Trophoblast cell (in vitro differentiated cells and primary cell): ENCODE measurements around the gene PDZD4.
A peak's percentile ranks its signal among the peaks of the same experiment; 100 is the strongest.

Experiments used
- DNase-seq, 2 donors: peaks; one replicate each; pipeline ENCODE4 v3.0.0-alpha.2; 2016
- H2AFZ ChIP-seq: 2 replicates; pipeline ENCODE4 v1.6.1; 2013; ENCODE audit warnings: low read length, moderate library complexity, mild to moderate bottlenecking; ENCODE audit not compliant: insufficient read depth, poor library complexity
- H2AK5ac ChIP-seq: 2 replicates; pipeline ENCODE4 v1.6.1; 2013; ENCODE audit warnings: mild to moderate bottlenecking, low read length
- H2BK120ac ChIP-seq: 2 replicates; pipeline ENCODE4 v1.6.1; 2013; ENCODE audit warnings: low read length, mild to moderate bottlenecking, moderate library complexity; ENCODE audit not compliant: insufficient read depth, poor library complexity
- H2BK12ac ChIP-seq: 2 replicates; pipeline ENCODE4 v1.6.1; 2013; ENCODE audit warnings: mild to moderate bottlenecking, low read length, moderate library complexity
- H2BK5ac ChIP-seq: 2 replicates; pipeline ENCODE4 v1.6.1; 2013; ENCODE audit warnings: low read length, low read depth, moderate library complexity, mild to moderate bottlenecking; ENCODE audit not compliant: poor library complexity
- H3K14ac ChIP-seq: 2 replicates; pipeline ENCODE4 v1.6.1; 2013; ENCODE audit warnings: mild to moderate bottlenecking, low read length
- H3K18ac ChIP-seq: 2 replicates; pipeline ENCODE4 v1.6.1; 2013; ENCODE audit warnings: mild to moderate bottlenecking, low read length
- H3K23ac ChIP-seq: 2 replicates; pipeline ENCODE4 v1.6.1; 2013; ENCODE audit warnings: low read length
- H3K27ac ChIP-seq: 2 replicates; pipeline ENCODE4 v1.5.1; 2013; ENCODE audit warnings: low read depth, mild to moderate bottlenecking, inconsistent platforms, low read length, moderate library complexity
- H3K27me3 ChIP-seq: 2 replicates; pipeline ENCODE4 v1.6.1; 2013; ENCODE audit warnings: inconsistent platforms, mild to moderate bottlenecking, low read length, moderate library complexity; ENCODE audit not compliant: insufficient read depth
- H3K36me3 ChIP-seq, 2 experiments: 1 replicate in 1 of 2; 2 replicates in 1 of 2; pipeline ENCODE4 v1.6.1; 2013; ENCODE audit warnings: low read length in 2 of 2, mild to moderate bottlenecking in 2 of 2, moderate library complexity in 1 of 2; ENCODE audit not compliant: insufficient read depth in 2 of 2, control insufficient read depth in 1 of 2
- H3K4ac ChIP-seq: 2 replicates; pipeline ENCODE4 v1.6.1; 2013; ENCODE audit warnings: low read depth, mild to moderate bottlenecking, low read length, moderate library complexity
- H3K4me1 ChIP-seq, 2 experiments: 1 replicate in 1 of 2; 2 replicates in 1 of 2; pipeline ENCODE4 v1.6.1; 2013; ENCODE audit warnings: low read length in 2 of 2, mild to moderate bottlenecking in 2 of 2, moderate library complexity in 1 of 2; ENCODE audit not compliant: insufficient read depth in 2 of 2, control insufficient read depth in 1 of 2
- H3K4me2 ChIP-seq: 2 replicates; pipeline ENCODE4 v1.6.1; 2013; ENCODE audit warnings: inconsistent platforms, mild to moderate bottlenecking, low read length, moderate library complexity
- H3K4me3 ChIP-seq: 2 replicates; pipeline ENCODE4 v1.5.1; 2013; ENCODE audit warnings: mild to moderate bottlenecking, low read depth, low read length, inconsistent platforms
- H3K79me1 ChIP-seq: one replicate; pipeline ENCODE4 v1.6.1; 2013; ENCODE audit warnings: low read length
- H3K79me2 ChIP-seq: 2 replicates; pipeline ENCODE4 v1.6.1; 2013; ENCODE audit warnings: low read length, mild to moderate bottlenecking; ENCODE audit not compliant: control insufficient read depth, insufficient read depth, poor library complexity
- H3K9ac ChIP-seq: 2 replicates; pipeline ENCODE4 v1.6.1; 2013; ENCODE audit warnings: mild to moderate bottlenecking, low read length
- H3K9me3 ChIP-seq: 2 replicates; pipeline ENCODE4 v1.6.1; 2013; ENCODE audit warnings: low read depth, mild to moderate bottlenecking, control low read depth, inconsistent platforms, low read length; ENCODE audit not compliant: insufficient read depth
- H4K12ac ChIP-seq: 2 replicates; pipeline ENCODE4 v1.6.1; 2013; ENCODE audit warnings: low read depth, mild to moderate bottlenecking, low read length, moderate library complexity
- H4K8ac ChIP-seq: 2 replicates; pipeline ENCODE4 v1.6.1; 2013; ENCODE audit warnings: low read depth, mild to moderate bottlenecking, low read length, moderate library complexity
- H4K91ac ChIP-seq: one replicate; pipeline ENCODE4 v1.6.1; 2013; ENCODE audit warnings: low read depth, mild to moderate bottlenecking, low read length, moderate library complexity
- WGBS: extraction: QIAGEN DNeasy Blood & Tissue Kit; methylation state at CpG from one replicate; pipeline ENCODE4 v1.1.7; 2013; ENCODE audit warnings: missing lambda C conversion rate; ENCODE audit not compliant: insufficient read length, insufficient coverage; ENCODE audit errors: extremely low coverage; 5-methylcytosine and 5-hydroxymethylcytosine counted together

The PDZD4 gene

DNA sequence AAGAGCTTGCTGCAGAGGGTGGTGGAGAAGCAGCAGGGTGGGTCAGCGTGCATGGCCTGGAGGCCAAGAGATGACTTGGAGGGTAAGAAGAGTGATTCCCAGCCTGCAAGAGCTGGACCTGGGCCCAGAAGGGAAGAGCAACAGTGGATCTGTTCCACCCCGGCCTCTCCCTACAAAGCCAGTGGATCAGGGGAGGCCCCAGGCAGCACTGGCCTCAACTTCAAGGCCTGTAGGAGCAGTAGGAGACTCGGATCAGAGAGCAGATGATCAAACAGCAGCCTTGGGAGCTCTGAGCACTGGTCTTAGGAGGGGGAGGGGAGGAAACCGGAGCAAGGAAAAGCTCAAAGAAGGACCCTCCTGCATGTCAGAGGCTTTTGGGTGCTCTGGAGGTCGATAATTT lies 48.0 kb upstream of the PDZD4 start:
- Histone ChIP-seq H2BK5ac (no peak overlapping the region), H2AFZ (no peak overlapping the region), H3K18ac (no peak overlapping the region), H3K4ac (no peak overlapping the region), H3K79me2 (no peaks in the 10 kb centered on the region), H3K9me3 (no peaks in the 10 kb centered on the region), H4K91ac (no peak overlapping the region), H3K79me1 (no peaks in the 10 kb centered on the region), H3K14ac (no peak overlapping the region), H2BK12ac (no peak overlapping the region), H3K9ac (no peak overlapping the region), H3K4me1 (peaks cover 10 to 24% of the 10 kb centered on the region in 2 experiments), H2BK120ac (no peak overlapping the region), H3K36me3 (no peaks in the 10 kb centered on the region), H3K4me3 (no peak overlapping the region), H3K23ac (no peak overlapping the region), H3K27me3 (no peaks in the 10 kb centered on the region), H3K27ac (no peak overlapping the region), H4K12ac (no peak overlapping the region), H3K4me2 (no peak overlapping the region), H4K8ac (no peak overlapping the region), H2AK5ac (no peak overlapping the region)
- WGBS = no CpG with 5 or more reads among the region's 5 CpGs
- DNase-seq = no peak

DNA sequence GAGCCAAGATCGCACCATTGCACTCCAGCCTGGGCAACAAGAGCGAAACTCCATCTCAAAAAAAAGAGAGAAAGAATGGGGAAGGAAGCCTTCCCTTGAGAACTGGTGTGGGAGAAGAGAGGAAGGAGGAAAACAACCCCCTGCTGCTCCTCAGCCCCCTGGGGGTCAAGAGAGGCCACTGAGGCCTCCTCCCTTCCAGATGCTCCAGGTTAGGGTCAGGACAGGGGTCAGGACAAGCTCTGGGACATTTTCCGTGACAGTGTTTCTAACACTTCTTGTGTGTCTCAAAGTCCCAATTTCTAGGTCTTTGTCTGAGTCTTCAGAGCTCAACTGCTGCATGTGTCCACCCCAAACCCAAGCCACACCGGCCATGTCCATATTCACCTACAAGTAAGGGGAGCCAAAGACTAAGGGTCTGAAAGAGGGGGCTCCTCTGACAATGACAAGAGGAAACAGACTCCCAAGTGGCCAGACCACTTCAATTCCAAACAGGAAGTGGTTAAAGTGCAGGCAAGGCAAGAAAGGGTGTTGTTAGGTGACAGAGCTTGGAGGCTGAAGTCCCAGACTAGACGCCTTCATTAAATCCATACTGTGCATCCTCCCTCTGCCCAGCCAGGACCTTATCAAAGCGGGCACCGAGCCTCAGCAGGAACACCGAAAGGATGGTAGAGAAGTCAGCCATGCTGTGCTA lies 47.4 kb upstream of the PDZD4 start:
- Histone ChIP-seq H2BK12ac (no peak overlapping the region), H2AFZ (no peak overlapping the region), H4K12ac (no peak overlapping the region), H4K8ac (no peak overlapping the region), H2BK5ac (no peak overlapping the region), H3K4me2 (no peak overlapping the region), H3K23ac (no peak overlapping the region), H2BK120ac (no peak overlapping the region), H3K79me2 (no peaks in the 10 kb centered on the region), H3K9me3 (no peaks in the 10 kb centered on the region), H3K14ac (no peak overlapping the region), H4K91ac (no peak overlapping the region), H3K9ac (no peak overlapping the region), H3K4me3 (no peak overlapping the region), H3K27me3 (no peaks in the 10 kb centered on the region), H3K27ac (no peak overlapping the region), H3K79me1 (no peaks in the 10 kb centered on the region), H2AK5ac (no peak overlapping the region), H3K36me3 (peaks cover 0 to 2% of the 10 kb centered on the region in 2 experiments), H3K4me1 (peaks cover 6 to 20% of the 10 kb centered on the region in 2 experiments), H3K4ac (no peak overlapping the region), H3K18ac (no peak overlapping the region)
- DNase-seq = no peak
- no CpG with 5 or more reads among the region's 8 CpGs for WGBS

DNA sequence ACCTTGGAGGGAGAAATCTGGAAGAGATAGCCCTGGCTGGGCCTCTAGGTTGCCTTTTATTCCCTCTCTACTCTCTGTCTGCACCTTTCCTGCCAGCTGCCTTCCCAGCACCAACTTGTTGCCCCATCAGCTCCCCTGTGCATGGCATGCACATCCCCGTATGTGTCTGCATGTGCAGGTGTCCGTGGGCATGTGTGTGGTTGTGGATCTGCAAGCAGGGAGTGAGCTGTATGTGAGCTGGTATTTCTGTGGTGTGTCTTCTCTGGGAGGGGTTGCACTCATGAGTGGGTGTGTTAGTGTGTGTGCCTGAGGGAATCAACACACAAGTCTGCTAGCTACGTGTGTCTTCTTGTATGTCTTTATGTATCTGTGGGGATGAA lies 45.8 kb upstream of the PDZD4 start:
- no peaks in the 10 kb centered on the region for H3K79me1 ChIP-seq
- H4K8ac ChIP-seq = no peak overlapping the region
- H3K9me3 ChIP-seq = no peaks in the 10 kb centered on the region
- no peak overlapping the region for H3K14ac ChIP-seq
- H4K12ac ChIP-seq = no peak overlapping the region
- no peak for DNase-seq
- H3K4ac ChIP-seq = no peak overlapping the region
- H3K23ac ChIP-seq = no peak overlapping the region
- H3K4me3 ChIP-seq = no peak overlapping the region
- no peak overlapping the region for H3K18ac ChIP-seq
- no peaks in the 10 kb centered on the region for H3K79me2 ChIP-seq
- peaks cover 4% of the 10 kb centered on the region in 2 experiments for H3K36me3 ChIP-seq
- no peak overlapping the region for H4K91ac ChIP-seq
- H2AK5ac ChIP-seq = no peak overlapping the region
- no peak overlapping the region for H2BK120ac ChIP-seq
- H2BK5ac ChIP-seq = no peak overlapping the region
- no peak overlapping the region for H3K4me2 ChIP-seq
- H2AFZ ChIP-seq = no peak overlapping the region
- no peak overlapping the region for H3K9ac ChIP-seq
- no peaks in the 10 kb centered on the region for H3K27me3 ChIP-seq
- no peak overlapping the region for H3K27ac ChIP-seq
- WGBS = no CpG with 5 or more reads among the region's 3 CpGs
- peaks cover 6 to 10% of the 10 kb centered on the region in 2 experiments for H3K4me1 ChIP-seq
- no peak overlapping the region for H2BK12ac ChIP-seq

DNA sequence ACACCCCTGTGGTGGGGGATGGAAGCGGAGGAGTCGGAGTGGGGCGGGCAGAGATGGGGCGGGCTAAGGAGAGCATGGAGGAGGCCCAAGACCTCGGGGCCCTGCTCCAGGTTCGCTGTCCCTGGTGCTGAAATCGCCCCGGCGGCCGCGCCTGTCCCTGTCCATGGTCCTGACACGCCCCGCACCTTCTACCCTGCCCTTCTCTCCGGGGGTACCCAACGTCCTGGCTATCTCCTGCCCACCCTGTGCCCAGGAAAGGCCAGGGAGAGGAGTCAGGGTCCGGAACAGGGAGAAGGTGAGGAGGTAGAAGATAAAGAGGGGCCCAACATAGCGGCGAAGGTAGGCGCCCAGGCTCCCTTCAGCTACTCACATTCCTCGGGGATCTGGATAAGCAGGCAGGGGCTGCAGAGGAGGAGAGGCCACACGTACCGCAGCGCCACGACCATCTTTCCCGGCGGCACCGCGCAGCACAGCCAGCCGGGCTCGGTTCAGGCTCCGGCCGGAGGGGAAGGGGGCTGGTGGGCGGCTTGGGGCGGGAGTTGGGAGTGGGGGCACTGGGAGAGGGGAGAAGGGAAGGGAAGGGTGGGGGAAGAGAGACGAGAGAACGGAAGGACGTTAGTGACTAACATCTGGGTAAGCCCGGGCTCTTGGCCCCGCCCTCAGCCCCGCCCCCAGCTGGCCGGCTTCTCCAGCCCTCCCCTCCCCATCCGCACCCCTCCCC lies 45.2 kb upstream of the PDZD4 start:
- Histone ChIP-seq H2AK5ac (no peak overlapping the region), H2BK120ac (no peak overlapping the region), H2BK12ac (no peak overlapping the region), H3K36me3 (peaks cover 4 to 7% of the 10 kb centered on the region in 2 experiments), H3K9me3 (no peaks in the 10 kb centered on the region), H3K4me1 (peaks cover 6 to 9% of the 10 kb centered on the region in 2 experiments), H3K27ac (no peak overlapping the region), H4K8ac (no peak overlapping the region), H2AFZ (no peak overlapping the region), H3K18ac (no peak overlapping the region), H3K9ac (no peak overlapping the region), H2BK5ac (no peak overlapping the region), H4K12ac (no peak overlapping the region), H3K27me3 (no peaks in the 10 kb centered on the region), H3K4me2 (no peak overlapping the region), H3K4ac (no peak overlapping the region), H3K14ac (no peak overlapping the region), H3K23ac (no peak overlapping the region), H3K4me3 (no peak overlapping the region), H4K91ac (no peak overlapping the region), H3K79me2 (no peaks in the 10 kb centered on the region), H3K79me1 (no peaks in the 10 kb centered on the region)
- DNase-seq = peak; percentile 2 to 46
- WGBS = no CpG with 5 or more reads among the region's 42 CpGs
